PC-9 (cell line): Measurements from ENCODE around the gene GTPBP6. TPM values are rescaled to one million over a fixed set of nuclear protein-coding genes. Genes with fewer than 3 reads are reported as not detected.

Experiments
- BruUV-seq: library from RNA; stranded (reverse); fragments of 400-500 nt; replicated peaks from 2 replicates; lab custom pipeline; 2021; lab: Mats Ljungman, UMichigan
- CTCF ChIA-PET: fragments of 300-600 bp; sonication (Branson Sonifier 250); formaldehyde crosslinking; loops from one replicate; lab custom pipeline; 2022; ENCODE audit warnings: antibody characterized with exemption; lab: Charles Lee
- POLR2A ChIA-PET: fragments of 300-600 bp; sonication (Branson Sonifier 250); formaldehyde crosslinking; loops from one replicate; lab custom pipeline; 2022; ENCODE audit warnings: antibody characterized with exemption; ENCODE audit not compliant: unreplicated experiment; lab: Charles Lee
- DNase-seq, 2 experiments: peaks; one replicate each; pipeline versions ENCODE4 v3.0.0 to v3.0.0-alpha.2; 2015 to 2022; ENCODE audit warnings: mixed read lengths in 1 of 2
- H2AFZ ChIP-seq: fragments of 200-600 bp; sonication (generic); 2 replicates; pipeline ENCODE4 v1.8.1; 2017; ENCODE audit warnings: antibody characterized with exemption
- H3F3A ChIP-seq: fragments of 200-600 bp; sonication (generic); 2 replicates; pipeline ENCODE4 v1.8.1; 2017; ENCODE audit warnings: antibody characterized with exemption, mild to moderate bottlenecking, low read depth; ENCODE audit not compliant: insufficient read depth
- H3K27ac ChIP-seq: fragments of 200-600 bp; sonication (generic); 2 replicates; pipeline ENCODE4 v1.6.1; 2016; ENCODE audit warnings: mixed run types
- H3K27me3 ChIP-seq: fragments of 200-600 bp; sonication (generic); 2 replicates; pipeline ENCODE4 v1.6.1; 2016; ENCODE audit warnings: low read depth, mixed run types; ENCODE audit not compliant: insufficient read depth
- H3K36me3 ChIP-seq: fragments of 200-600 bp; sonication (generic); 2 replicates; pipeline ENCODE4 v1.6.1; 2016; ENCODE audit warnings: low read depth, mixed run types
- H3K4me1 ChIP-seq: fragments of 200-600 bp; sonication (generic); replicated peaks from 2 replicates; pipeline ENCODE4 v1.6.1; 2016; ENCODE audit warnings: mixed run types; ENCODE audit not compliant: insufficient read depth
- H3K4me2 ChIP-seq: fragments of 200-600 bp; sonication (generic); 2 replicates; pipeline ENCODE4 v1.6.1; 2017; ENCODE audit warnings: mixed run types
- H3K4me3 ChIP-seq: fragments of 200-600 bp; sonication (generic); 2 replicates; pipeline ENCODE4 v1.6.1; 2016; ENCODE audit warnings: mixed run types
- H3K79me2 ChIP-seq: fragments of 200-600 bp; sonication (generic); 2 replicates; pipeline ENCODE4 v1.6.1; 2017; ENCODE audit warnings: low read depth, mixed run types
- H3K9me2 ChIP-seq: fragments of 200-600 bp; sonication (generic); 2 replicates; pipeline ENCODE4 v1.8.1; 2017; ENCODE audit warnings: mild to moderate bottlenecking; ENCODE audit not compliant: insufficient read depth
- H3K9me3 ChIP-seq: fragments of 200-600 bp; sonication (generic); 2 replicates; pipeline ENCODE4 v1.8.1; 2016; ENCODE audit warnings: low read depth; ENCODE audit not compliant: insufficient read depth
- H4K20me1 ChIP-seq: fragments of 200-600 bp; sonication (generic); 2 replicates; pipeline ENCODE4 v1.8.1; 2017; ENCODE audit not compliant: insufficient read depth
- EZH2 ChIP-seq: fragments of 200-600 bp; sonication (generic); IDR thresholded peaks from 2 replicates; pipeline ENCODE4 v1.8.0; 2017; ENCODE audit warnings: antibody characterized with exemption, low read depth
- intact Hi-C: fragments of 100-400 bp; cut with micrococcal nuclease; formaldehyde crosslinking; loops from one replicate; pipeline ENCODE4 v1.10.0; 2022; ENCODE audit not compliant: unreplicated experiment
- total RNA-seq: library from RNA; stranded (reverse); gene quantifications from 2 replicates; pipeline ENCODE4 v1.2.3, GENCODE V29; 2021
- TF ChIP-seq, protein P1 (sequence below): fragments of 200-600 bp; sonication (generic); conservative IDR thresholded peaks from 2 replicates; pipeline ENCODE4 v1.6.1; 2017; ENCODE audit warnings: mixed run types, antibody characterized with exemption, mild to moderate bottlenecking, moderate library complexity

GTPBP6 gene
- total RNA-seq, 1 experiment from 2014 or later = 43.5 TPM

DNA sequence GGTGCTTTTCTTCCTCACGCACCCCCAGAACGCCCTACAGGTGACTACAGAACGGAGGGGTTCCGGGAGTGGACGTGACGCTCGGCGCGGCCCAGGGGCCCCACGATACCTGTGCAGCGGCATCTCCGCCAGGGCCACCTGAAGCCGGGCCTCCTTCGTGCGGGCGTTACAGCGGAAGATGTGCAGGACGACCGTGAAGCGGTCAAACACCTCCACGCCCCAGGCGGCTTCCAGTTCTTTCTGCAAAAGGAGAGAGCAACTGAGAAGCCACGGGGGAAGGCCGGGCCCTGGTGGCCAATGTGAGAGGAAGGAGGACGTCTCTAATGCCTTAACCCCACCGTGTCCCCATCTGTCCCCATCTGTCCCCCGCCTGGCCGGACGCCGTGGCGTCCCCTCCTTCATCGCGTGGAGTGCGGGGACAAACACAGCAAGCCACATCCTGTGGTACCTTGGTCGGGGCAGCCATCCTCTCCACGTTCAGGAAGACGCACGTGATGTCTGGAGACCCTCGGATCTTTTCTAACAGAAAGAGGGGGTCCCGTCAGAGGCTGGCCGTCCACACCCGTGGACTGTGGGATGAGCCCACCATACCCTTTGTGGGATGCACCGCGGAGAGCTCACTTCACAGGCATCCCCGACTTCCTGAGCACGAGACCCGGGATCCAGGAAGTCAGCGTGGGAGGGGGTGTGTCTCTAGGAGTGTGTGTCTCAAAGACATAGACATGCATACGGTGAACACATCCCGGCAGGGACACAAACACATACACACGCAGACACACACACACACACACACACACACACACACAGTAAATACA lies 3.6 kb downstream of the GTPBP6 start:
- no peaks in the 10 kb centered on the region for H3K9me3 ChIP-seq
- H3F3A ChIP-seq = no peaks in the 10 kb centered on the region
- H2AFZ ChIP-seq = no peak overlapping the region
- no TSS peak for BruUV-seq
- H3K4me3 ChIP-seq = no peak overlapping the region
- H3K9me2 ChIP-seq = no peaks in the 10 kb centered on the region
- no peaks in the 10 kb centered on the region for H3K4me1 ChIP-seq
- peaks cover 10% of the 10 kb centered on the region; the same call in 1 of the 2 replicates for H3K79me2 ChIP-seq
- intact Hi-C loops = no loop called here
- H4K20me1 ChIP-seq = no peaks in the 10 kb centered on the region
- ChIA-PET CTCF (no interaction called here), POLR2A (no interaction called here)
- no peak overlapping the region for H3K4me2 ChIP-seq
- no peak for DNase-seq
- H3K36me3 ChIP-seq = no peaks in the 10 kb centered on the region
- no peaks in the 10 kb centered on the region for H3K27me3 ChIP-seq
- no peak overlapping the region for H3K27ac ChIP-seq
- TF ChIP-seq EZH2 = no peak
- TF ChIP-seq, protein P1, sequence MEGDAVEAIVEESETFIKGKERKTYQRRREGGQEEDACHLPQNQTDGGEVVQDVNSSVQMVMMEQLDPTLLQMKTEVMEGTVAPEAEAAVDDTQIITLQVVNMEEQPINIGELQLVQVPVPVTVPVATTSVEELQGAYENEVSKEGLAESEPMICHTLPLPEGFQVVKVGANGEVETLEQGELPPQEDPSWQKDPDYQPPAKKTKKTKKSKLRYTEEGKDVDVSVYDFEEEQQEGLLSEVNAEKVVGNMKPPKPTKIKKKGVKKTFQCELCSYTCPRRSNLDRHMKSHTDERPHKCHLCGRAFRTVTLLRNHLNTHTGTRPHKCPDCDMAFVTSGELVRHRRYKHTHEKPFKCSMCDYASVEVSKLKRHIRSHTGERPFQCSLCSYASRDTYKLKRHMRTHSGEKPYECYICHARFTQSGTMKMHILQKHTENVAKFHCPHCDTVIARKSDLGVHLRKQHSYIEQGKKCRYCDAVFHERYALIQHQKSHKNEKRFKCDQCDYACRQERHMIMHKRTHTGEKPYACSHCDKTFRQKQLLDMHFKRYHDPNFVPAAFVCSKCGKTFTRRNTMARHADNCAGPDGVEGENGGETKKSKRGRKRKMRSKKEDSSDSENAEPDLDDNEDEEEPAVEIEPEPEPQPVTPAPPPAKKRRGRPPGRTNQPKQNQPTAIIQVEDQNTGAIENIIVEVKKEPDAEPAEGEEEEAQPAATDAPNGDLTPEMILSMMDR = no peak

DNA sequence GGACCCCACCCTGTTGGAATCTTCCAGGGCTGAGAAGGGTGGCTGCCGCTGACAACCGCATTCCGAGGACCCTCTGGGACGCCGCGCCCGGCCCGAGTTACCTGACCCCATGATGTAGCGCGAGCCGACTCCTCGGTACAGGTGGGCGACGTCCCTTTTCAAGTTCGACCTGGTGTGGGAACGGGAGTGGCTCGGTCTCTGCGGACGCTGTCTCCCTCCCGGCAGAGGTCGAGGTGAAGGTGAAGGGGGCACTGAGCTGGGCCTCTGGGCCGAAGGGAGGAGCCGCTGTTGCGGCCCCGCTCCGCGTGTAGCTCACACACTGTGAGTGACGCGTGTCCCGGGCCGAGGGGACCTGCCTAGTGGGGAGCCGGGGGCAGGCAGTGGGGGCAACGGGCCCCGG lies 4.5 kb downstream of the GTPBP6 start:
- CTCF ChIA-PET = no interaction called here
- no peaks in the 10 kb centered on the region for H3K27me3 ChIP-seq

DNA sequence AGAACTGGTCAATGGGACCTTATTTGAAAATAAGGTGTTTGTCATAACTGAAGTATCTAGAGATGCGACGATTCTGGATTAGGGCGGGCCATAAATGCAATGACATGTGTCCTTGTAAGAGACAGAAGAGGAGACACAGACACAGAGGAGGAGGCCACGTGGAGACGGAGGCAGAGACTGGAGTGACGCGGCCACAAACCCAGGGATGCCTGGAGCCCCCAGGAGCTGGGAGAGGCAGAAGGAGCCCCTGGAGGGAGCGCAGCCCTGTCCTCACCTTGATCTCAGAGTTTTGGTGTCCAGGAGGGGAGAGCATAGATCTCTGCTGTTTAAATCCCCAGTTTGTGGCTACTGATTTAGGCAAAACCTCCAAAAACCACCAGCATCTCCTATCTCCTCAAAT lies 5.0 kb downstream of the GTPBP6 start:
- Histone ChIP-seq H3K36me3 (no peaks in the 10 kb centered on the region), H3F3A (no peaks in the 10 kb centered on the region), H3K27ac (no peak overlapping the region), H3K9me3 (no peaks in the 10 kb centered on the region), H4K20me1 (no peaks in the 10 kb centered on the region), H3K79me2 (peaks cover 10% of the 10 kb centered on the region; the same call in 1 of the 2 replicates), H2AFZ (no peak overlapping the region), H3K4me2 (no peak overlapping the region), H3K27me3 (no peaks in the 10 kb centered on the region), H3K4me3 (no peak overlapping the region), H3K9me2 (no peaks in the 10 kb centered on the region), H3K4me1 (no peaks in the 10 kb centered on the region)
- ChIA-PET CTCF (no interaction called here), POLR2A (no interaction called here)
- DNase-seq = no peak
- TF ChIP-seq EZH2 = no peak
- TF ChIP-seq, protein P1 = no peak
- intact Hi-C loops = no loop called here
- no TSS peak for BruUV-seq

More for the DNA sequence above, 4.5 kb downstream of the GTPBP6 start:
- H3K4me3 ChIP-seq = no peak overlapping the region
- H3K9me2 ChIP-seq = no peaks in the 10 kb centered on the region
- H3K4me1 ChIP-seq = no peaks in the 10 kb centered on the region
- POLR2A ChIA-PET = no interaction called here
- intact Hi-C loops = no loop called here
- no peaks in the 10 kb centered on the region for H4K20me1 ChIP-seq
- H2AFZ ChIP-seq = no peak overlapping the region
- H3K9me3 ChIP-seq = no peaks in the 10 kb centered on the region
- H3K4me2 ChIP-seq = no peak overlapping the region
- no TSS peak for BruUV-seq
- H3F3A ChIP-seq = no peaks in the 10 kb centered on the region
- no peaks in the 10 kb centered on the region for H3K36me3 ChIP-seq
- H3K27ac ChIP-seq = no peak overlapping the region
- no peak for TF ChIP-seq EZH2
- TF ChIP-seq, protein P1 = no peak
- DNase-seq = no peak
- peaks cover 10% of the 10 kb centered on the region; the same call in 1 of the 2 replicates for H3K79me2 ChIP-seq
